Mucosa of descending colon (tissue), 3 donors: Measurements from ENCODE around the gene PLCD3. TPM values are rescaled to one million over a fixed set of nuclear protein-coding genes. Genes with fewer than 3 reads are reported as not detected.

ENCODE experiments used
- ATAC-seq: fragments of 200-7000 bp; cut with Tn5 transposase; one replicate; pipeline ENCODE4 v1.9.1; 2020; ENCODE audit warnings: mild to moderate bottlenecking, moderate library complexity
- DNase-seq, 3 donors: peaks; one replicate each; pipeline ENCODE4 v3.0.0-alpha.2; 2020
- H3K36me3 ChIP-seq: fragments of 200-600 bp; one replicate; pipeline ENCODE4 v1.8.0; 2021; ENCODE audit warnings: low read depth, mild to moderate bottlenecking
- H3K4me1 ChIP-seq: fragments of 200-600 bp; one replicate; pipeline ENCODE4 v1.8.0; 2021; ENCODE audit warnings: low read depth, mild to moderate bottlenecking
- H3K4me3 ChIP-seq: fragments of 200-600 bp; one replicate; pipeline ENCODE4 v1.8.0; 2021; ENCODE audit warnings: mild to moderate bottlenecking
- H3K9me3 ChIP-seq: fragments of 200-600 bp; one replicate; pipeline ENCODE4 v1.8.0; 2021; ENCODE audit warnings: mild to moderate bottlenecking
- CTCF ChIP-seq: fragments of 200-600 bp; IDR thresholded peaks from one replicate; pipeline ENCODE4 v1.8.0; 2022; ENCODE audit warnings: antibody characterized with exemption, mild to moderate bottlenecking
- intact Hi-C, 2 donors: fragments of 100-400 bp; cut with DNase I in 1 of 2; cut with micrococcal nuclease in 1 of 2; formaldehyde crosslinking; loops; one replicate each; pipeline versions ENCODE4 v1.11.0 to v1.11.1; 2022; cut with DNase I, micrococcal nuclease
- total RNA-seq, 3 donors: library from RNA; stranded (reverse); fragmentation: NEBNext Ultra II Directional in 2 of 3; extraction: Animal tissue kit (Norgen Biotek cat#: 25700) in 2 of 3; gene quantifications; one replicate each; pipeline versions ENCODE4 v1.2.1 to v1.2.4, GENCODE V29; 2021 to 2023
- donor health status: DM: no; HTN: no; CAD: no; lungs with moderate emphysema.
- donor health status: DM: no; HTN: no; CAD: no.
- donor health status: DM: no; HTN: yes; CAD: no.

The PLCD3 gene
- total RNA-seq, 3 donors from 2014 or later: 205 to 562 (median 232) TPM

GRCh38 chr17:45138911-45139532 lies 6.7 kb upstream of the PLCD3 start:
- ATAC-seq (no peak), DNase-seq (peak in 1 of 3 donors; percentile 29)
- intact Hi-C loops: loop anchor here in 1 of 2 donors (10.0 kb wide), 1 partner anchor 56 kb away; no protein-coding TSS in a partner anchor

GRCh38 chr17:45137561-45138305 lies 5.4 kb upstream of the PLCD3 start:
- DNase-seq: peak in 2 of 3 donors; percentile 73 to 75
- Histone ChIP-seq H3K36me3 (no peaks in the 10 kb centered on the region), H3K9me3 (no peaks in the 10 kb centered on the region), H3K4me1 (peaks cover 24% of the 10 kb centered on the region), H3K4me3 (no peak overlapping the region)
- TF ChIP-seq CTCF: no peak
- peak; percentile 12 for ATAC-seq
- intact Hi-C loops: loop anchor here in 1 of 2 donors (10.0 kb wide), 1 partner anchor 57 kb away; no protein-coding TSS in a partner anchor

More at GRCh38 chr17:45138911-45139532, 6.7 kb upstream of the PLCD3 start:
- H3K4me1 ChIP-seq: peaks cover 24% of the 10 kb centered on the region
- no peaks in the 10 kb centered on the region for H3K9me3 ChIP-seq
- H3K36me3 ChIP-seq: no peaks in the 10 kb centered on the region
- TF ChIP-seq CTCF: no peak
- no peak overlapping the region for H3K4me3 ChIP-seq

GRCh38 chr17:45136846-45137560 lies 4.7 kb upstream of the PLCD3 start:
- intact Hi-C loops: loop anchor here in 1 of 2 donors (10.0 kb wide), 1 partner anchor 58 kb away; no protein-coding TSS in a partner anchor
- no peaks in the 10 kb centered on the region for H3K9me3 ChIP-seq
- H3K4me3 ChIP-seq: no peak overlapping the region
- peak in 1 of 3 donors; percentile 44 for DNase-seq
- H3K36me3 ChIP-seq: no peaks in the 10 kb centered on the region
- no peak for TF ChIP-seq CTCF
- ATAC-seq: no peak
- H3K4me1 ChIP-seq: peaks cover 24% of the 10 kb centered on the region

GRCh38 chr17:45135978-45136791 lies 3.9 kb upstream of the PLCD3 start:
- no peak for DNase-seq
- H3K4me3 ChIP-seq: peak overlapping the region; percentile 44

More at GRCh38 chr17:45135978-45136791, 3.9 kb upstream of the PLCD3 start:
- no peak for ATAC-seq
- intact Hi-C loops: loop anchor here (2.0 to 10.0 kb wide), 2 partner anchors 59 to 61 kb away; no protein-coding TSS in a partner anchor
- no peaks in the 10 kb centered on the region for H3K9me3 ChIP-seq
- no peaks in the 10 kb centered on the region for H3K36me3 ChIP-seq
- no peak for TF ChIP-seq CTCF
- peaks cover 24% of the 10 kb centered on the region for H3K4me1 ChIP-seq
